GM21423 (cell line): ENCODE results near the gene ARHGAP19.

Experiments used
- ATAC-seq: cut with Tn5 transposase; IDR thresholded peaks from one replicate; pipeline ENCODE4 v1.9.1; 2021; ENCODE audit warnings: mild to moderate bottlenecking, moderate library complexity; ENCODE audit not compliant: unreplicated experiment

ARHGAP19 gene

DNA sequence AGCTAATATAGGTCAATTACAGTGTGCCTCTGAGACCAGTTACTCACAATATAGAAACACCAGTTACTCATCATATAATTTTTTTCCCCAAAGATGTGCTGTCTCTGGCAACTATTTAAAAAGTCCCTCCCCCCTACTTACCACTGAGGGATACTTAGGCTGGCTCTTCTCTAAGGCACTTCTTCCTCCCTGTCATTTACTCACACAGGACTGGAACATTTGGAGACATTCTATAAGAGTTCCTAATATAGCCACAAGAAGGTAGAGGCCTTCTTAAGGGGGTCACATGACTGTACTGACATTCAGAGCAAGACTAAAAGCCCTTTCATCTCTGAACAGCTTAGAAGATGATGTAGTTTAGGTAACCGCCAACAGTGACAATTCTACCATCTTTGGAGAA, 62.3 kb downstream of the ARHGAP19 start:
- ATAC-seq = no peak

DNA sequence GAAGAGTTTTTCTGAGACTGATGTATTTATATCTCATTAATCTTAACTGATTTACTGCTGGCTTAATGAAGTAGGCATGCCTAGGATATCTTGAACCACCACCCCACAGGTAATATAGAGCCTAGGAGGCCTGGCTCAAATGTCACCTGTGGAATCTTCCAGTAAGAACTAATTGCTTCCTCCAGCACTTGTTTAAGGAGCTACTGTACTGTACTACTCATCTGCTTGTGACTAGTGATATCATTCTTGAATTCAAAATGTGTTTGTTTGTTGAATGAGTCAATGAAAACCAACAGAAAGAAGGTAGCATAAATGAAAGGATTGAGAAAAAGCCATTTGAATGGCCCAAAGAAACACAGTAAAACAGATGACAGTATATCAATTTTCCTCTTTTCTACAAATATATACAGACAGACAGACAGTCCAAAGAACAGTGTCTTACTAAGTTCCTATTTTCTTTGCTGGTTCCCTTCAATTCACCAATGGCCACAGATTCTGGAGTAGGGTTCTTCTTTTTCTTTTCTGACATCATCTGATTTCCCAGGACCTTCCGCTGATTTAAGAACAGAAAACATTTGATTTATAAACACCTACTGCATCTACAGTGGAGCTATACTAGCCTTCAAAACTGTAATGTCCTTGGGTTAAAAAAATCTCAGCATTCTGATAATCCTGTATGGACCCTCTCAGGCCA, 63.0 kb downstream of the ARHGAP19 start:
- no peak for ATAC-seq

DNA sequence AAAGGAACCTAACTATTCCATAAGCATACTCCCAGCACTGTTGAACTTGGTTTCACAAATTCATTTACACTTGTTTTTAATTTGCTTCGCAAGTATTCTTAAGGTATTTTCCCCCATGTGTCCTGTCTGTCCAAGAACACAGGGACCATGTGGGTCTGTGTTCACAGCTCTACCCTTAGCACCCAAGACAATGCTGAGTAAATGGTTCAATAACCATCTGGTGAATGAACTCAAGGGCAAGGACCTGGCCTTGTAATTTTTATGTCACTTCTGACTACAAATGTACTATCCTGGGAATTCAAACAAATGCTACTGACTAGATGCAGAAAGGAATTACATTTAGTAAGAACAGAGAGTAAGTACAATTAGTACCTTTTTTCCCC, 63.7 kb downstream of the ARHGAP19 start:
- ATAC-seq = no peak

DNA sequence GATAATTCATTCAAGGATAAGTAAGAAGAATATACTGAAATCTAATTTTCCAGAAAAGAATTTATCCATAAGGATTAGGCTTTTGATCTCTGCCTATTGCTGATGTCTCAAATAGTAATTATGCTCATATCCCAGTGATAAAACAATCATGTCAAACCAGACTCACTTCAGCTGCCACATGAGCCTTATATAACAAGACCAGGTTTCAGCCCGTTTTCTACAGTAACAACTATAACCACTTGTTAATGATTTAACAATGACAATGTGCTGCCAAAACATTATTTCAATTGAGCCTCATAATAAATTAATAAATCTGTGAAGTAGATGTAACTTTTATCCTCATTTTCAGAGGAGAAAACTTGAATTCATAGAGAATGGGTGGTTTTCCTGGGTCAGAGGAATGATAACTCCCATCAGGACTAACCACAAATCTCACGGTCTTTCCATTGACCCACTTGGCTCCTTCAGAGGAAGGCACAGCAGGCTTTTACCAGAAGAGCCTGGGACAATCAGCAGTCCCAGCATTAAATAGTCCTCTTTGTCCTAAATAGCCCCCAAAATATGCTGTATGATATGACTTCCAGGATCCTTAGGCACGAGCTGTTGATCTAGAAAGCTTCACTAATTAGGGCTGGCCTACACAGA, 64.2 kb downstream of the ARHGAP19 start:
- no peak for ATAC-seq

DNA sequence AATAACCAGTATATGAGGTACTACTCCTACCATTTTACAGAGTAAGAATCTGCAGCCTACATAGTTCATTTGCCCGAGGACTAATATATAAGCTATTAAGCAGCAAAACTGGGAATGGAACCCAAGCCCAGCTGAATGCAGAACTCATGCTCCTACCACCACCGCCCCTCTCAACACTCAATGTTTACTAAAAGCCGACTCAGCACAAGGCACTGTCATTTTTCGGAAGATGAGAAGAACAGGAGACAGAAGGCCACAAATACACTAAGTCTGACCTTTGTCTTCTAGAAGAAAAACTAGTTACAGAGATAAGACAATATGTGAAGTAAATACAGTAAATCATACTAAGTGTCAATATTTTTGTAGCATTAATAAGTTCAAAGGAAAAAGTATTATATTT, 66.0 kb downstream of the ARHGAP19 start:
- no peak for ATAC-seq

DNA sequence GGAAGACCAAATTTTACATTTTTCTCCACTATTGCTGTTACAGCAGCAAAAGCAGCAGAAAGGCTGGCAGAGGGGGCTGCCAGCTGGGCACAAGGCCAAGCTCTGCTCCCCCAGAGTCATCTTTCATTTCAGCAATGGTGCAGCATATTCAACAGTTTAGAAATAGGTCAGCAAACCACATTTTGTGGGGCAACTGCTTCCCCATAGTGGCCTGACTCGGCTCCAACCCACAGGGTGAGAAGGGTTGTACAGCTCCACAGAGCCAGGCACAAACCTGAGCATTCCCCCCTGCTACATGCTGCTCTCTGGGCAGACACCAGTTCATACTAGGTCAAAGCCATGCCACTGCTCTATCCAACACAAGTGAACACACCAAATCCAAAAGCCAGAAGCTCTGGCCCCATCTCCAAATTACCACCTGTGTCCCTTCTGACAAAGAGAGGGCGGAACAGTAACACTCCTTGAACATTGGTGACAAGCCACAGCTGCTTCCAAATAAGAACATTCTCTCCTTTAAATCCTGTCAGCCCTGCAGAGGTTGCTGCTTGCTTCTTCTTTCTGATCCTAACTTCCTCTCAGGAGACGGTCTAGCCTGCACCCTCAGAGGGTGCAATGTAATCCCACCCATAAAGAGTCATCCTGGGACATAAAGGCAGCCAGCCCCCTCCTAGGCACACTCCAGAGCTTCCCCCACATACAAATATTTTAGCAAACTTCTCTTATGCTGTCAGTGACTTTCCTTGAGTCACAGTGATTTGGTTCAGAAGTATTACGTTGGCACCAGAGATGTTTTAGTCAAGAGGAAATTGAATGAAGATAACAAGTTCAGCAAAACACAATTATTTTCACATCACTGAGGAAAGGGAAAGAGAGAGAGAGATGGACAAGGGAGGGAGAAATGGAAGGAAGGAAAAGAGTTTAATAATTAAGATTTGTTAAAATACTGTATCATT, 67.7 kb downstream of the ARHGAP19 start:
- no peak for ATAC-seq

DNA sequence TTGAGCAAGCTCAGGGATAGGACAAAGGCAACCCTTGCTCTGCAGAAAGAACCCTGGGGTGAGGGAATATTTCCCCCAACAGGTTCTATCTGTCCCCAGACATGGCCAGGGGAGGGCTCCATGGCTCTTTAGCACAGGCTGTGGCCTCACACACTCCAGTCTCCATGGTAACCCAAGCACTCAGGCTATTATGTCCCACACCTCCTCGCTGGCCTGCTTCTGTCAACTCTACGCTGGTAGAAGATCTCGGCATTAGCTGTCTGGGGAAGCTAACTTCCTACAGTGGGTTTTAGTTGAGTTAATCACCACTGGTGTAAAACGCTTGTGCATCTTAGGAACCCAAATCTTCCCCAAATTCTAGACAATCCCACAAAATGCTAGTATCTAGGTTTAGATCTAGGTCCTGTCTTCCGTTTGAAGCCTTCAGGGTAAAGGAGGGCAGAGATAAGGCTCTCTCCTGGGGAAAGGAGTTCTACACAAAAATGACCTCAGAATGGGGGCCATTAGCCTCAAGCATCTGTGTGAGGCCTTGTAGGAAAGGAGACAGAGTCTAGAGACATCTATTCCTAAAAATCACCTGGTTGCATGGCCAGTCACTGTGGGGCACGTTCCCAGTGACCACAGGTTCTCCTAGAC, 70.0 kb downstream of the ARHGAP19 start:
- ATAC-seq = no peak

DNA sequence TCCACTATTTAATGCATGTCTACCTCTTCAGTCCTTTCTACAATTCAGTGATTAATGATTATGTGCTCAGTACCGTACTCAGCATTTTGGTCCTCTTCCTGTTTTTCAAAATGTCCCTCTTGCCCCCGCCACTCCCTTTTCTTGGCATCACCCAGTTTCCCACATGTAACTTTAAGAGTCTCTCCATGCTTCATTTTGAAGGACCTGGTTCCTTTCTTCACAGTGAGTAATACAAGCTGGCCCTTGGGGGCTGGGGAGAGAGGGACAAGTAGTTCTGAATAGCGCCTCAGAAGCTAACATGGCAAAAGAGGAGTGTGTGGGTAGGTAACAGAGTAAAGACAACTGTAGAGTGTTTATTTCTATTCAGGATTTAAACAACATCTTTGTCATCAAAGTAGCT, 72.1 kb downstream of the ARHGAP19 start:
- no peak for ATAC-seq

DNA sequence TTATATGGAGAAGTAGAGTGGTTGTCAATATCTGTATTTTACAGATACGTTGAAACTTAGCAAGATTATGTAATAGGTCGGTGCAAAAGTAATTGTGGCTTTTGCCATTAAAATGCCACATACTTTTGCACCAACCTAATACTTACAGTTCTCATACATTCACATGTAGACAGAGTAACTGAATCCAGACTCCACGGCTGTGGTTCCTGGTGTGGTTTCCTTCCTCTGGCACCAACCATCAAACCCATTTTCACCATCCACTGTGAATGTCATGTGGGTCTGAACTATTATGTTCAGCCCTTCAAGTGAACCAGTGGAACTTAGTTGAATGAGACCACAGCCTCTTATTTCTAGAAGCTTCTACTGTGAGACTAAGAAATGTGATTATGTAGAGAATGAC, 75.1 kb downstream of the ARHGAP19 start:
- no peak for ATAC-seq

DNA sequence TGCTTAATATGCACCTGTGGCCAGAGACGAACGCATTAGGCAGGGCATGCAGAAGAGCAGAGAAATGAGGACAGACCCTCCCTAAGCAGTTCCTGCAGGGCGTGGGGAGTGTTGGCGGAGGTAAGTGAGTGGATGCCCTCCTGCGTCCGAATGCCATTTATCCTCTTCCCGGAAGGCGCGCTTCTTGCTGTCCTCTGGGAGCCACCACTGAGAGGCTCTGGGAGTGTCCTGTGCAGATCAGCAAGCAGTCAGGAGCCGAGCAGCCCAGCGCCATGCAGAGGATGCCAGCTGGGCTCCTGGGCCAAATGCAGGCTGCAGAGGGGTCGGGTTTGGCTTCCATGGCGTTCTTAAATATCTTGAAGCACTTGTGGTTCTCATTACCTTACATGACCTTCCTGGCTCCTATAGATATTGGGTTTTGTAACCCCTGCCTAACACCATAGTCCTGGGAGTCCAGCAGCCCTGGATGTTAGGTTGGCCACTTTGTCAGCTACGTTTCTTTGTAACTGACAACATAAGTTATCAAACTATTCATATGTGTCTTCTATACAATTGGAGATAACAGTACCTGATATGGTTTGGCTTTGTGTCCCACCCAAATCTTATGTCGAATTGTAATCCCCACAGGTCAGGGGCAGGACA, 76.7 kb downstream of the ARHGAP19 start:
- ATAC-seq = no peak

DNA sequence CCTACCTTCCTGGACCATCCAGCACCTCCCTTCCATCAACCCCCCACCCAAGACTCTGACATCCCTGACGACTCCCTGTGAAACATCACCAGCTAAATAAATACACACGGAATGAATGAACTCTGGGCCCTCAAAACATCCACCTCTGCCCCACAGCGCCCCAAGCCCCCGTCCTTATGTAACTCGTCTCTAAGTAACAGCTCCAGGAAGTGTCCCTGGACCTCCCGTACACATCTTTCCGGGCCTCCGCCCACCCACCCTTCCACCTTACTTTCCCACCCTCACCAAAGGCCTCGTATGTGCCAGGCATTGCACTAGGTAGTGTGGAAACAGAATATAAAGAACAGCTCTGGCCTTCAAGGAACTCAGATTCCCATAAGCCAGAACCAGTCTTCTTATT, 79.0 kb downstream of the ARHGAP19 start:
- no peak for ATAC-seq

DNA sequence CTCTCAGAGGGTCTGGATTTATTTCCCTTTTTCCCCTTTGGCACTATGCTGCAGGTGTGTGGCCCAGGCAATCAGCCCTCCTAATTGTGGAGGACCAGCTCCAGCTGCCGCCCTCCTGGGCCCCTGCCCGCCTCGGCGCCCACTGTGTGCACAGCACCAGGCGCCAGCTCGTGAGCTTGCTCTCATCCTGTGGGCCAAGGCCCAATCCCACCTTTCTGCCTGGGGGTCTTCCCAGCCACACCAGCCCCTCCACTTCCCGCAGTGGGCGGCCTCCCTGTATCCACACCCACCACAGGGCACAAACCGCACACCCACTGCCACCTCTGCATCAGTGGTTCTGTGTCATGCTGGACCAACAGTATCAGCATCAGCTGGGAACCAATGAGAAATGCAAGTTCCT, 81.2 kb downstream of the ARHGAP19 start:
- no peak for ATAC-seq

DNA sequence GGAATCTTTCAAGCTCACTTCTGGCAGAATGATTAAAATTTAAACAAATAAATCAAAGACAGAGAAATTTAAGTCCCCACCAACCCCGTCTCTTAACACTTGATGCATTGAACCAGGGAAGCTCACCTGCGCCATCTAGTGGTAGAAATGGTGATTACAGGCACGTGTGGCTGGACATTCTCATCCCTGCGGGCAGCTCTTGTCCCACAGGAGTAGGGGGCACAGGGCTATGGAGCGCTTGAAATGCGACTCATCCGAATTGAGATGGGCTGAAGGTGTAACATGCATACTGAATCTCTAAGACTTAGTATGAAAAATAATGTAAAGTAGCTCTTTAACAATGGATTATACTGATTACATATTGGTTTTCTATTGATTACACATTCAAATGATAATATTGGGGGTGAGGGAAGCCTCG, 81.9 kb downstream of the ARHGAP19 start:
- no peak for ATAC-seq

DNA sequence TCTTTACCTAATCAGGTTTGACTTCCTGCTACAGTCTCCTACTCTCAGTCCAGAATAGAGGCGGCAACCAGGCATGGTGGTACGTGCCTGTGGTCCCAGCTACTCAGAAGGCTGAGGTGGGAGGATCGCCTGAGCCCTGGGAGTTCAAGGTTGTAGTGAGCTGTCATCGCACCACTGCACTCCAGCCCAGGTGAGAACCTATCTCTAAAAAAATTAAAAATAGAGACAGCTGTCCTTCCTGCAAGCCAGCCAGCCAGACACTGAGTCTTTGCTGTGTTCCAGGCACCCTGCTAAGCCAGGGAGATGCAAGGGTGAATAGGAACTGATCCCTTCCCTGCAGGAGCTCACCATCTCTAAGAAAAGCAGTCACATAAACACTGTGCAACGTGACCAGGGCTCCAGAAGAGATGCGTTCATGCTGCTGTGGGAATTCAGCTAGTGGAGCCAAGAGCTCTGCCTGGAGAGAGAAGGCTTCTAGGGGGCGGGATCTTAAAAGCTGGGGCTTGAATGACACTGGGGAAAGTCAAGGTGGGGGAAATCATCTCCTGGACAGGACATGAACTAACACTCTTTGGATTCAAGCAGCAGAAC, 84.6 kb downstream of the ARHGAP19 start:
- ATAC-seq = no peak

DNA sequence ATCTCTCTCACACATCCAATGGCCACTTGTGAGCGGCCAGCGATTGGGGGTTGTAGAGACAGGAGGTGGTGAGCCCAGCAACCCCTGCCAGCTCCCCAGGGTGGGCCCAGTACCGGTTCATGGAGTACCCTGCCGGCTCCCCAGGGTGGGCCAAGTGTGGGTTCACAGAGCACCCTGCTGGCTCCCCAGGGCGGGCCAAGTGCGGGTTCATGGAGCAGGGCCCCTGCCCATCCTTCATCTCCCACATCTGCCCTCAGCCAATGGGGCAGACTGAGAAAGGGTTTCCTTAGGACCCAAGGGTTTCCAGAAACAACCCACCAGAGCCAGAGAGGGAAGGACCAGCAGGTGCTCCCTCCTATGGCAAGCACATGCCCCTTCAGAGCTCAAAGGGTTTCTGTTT, 85.3 kb downstream of the ARHGAP19 start:
- no peak for ATAC-seq

DNA sequence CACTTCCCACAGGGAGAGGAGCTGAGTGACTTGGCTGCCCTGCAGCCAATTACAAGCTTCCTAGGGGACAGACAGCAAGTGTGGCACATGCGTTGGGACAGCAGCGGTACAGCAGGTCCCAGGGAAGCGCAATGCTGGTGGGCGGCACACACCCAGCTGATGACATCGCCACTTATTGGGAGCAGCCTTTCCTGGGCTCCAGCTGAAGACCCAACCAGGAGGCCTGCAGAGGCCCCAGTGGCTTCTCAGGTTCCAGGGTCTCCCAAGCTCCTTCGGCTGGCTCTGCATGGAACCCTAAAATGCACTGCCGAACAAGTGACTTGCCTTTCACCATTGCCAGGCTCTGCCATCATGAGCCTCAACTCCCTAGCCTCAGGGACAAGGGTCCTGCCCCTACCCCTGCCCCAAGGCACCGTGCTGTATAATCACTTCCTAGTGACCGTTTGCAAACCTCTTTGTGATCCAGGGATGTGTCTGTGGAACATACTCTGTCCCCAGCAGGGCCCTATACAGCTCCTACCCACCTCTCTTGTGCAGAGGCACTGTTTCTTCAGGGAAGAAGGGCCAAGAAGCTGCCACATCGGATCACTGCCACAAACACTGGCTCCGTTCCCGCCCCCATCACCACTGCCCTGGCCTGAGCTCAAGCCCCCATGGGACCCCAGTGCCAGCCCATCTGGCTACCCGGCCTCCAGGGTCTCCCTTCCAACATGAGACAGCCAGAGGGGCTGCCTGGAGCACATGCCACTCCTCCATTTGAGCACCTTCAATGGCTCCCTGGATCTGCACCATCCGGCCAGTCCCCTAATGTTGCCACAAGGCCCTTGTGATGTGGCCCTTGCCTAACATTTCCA, 87.4 kb downstream of the ARHGAP19 start:
- ATAC-seq = no peak

DNA sequence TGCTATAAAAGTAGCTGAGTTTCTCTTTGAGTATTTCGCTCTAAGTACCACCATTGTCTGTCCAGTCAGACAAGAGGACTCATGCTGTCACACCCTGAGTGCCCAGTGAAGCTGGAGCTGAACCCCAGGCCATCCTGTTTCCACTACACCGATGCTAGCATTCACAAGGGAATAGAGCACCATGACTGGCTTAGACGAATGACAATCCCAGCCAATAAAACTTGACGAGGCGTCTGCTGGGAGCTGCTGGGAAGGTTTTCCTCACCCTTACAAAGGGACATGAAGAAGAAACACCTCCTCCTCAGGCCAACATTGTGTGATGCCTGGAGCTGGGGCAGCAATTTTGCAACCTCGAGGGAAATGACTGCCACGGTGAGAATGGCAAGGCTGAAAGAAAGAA, 89.2 kb downstream of the ARHGAP19 start:
- no peak for ATAC-seq

DNA sequence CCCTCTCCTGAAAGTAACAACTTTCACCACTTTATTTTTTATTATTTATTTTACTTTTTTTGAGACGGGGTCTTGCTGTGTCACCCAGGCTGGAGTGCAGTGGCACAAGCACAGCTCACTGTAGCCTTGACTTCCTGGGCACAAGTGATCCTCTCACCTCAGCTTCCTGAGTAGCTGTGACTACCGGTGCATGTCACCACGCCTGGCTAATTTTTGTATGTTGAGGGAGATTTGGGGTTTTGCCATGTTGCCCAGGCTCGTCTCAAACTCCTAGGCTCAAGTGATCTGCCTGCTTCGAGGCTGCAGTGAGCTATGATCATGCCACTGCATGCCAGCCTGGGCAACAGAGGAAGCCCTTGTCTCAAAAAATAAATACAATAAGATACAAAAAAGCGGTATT, 91.8 kb downstream of the ARHGAP19 start:
- ATAC-seq = no peak

DNA sequence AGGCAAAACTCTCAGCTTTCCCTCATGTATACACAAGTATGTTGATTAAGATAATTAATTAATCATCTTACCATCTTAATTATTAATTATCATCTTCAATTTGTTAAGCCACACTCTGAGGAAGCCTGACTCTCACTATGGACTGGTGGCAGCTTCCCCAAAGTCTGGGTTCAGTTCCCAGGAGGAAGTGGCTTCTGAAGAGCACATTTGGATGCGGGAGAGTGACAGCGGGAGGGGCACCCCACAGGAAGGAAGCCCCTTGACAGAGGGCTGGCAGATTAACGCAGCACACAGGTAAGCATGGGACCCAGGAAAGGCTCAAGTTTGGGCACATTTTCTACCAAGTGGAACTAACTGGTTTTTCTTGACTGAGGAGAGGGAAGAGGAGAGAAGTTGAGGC, 93.3 kb downstream of the ARHGAP19 start:
- ATAC-seq = no peak
